ENCODE measurements around the gene RFX4.

GRCh38 chr12:106745181-106745745 is 162.5 kb downstream of the RFX4 start:
- TF ChIP-seq POLR2AphosphoS5 (IDR thresholded peaks at IDR 0.05; ENCODE audit: low read depth, low read length) (no peak), CTCF (IDR thresholded peaks at IDR 0.05; ENCODE audit: control extremely low read depth in 1 of 3, insufficient read depth in 1 of 3, low read depth in 1 of 3, low read length in 3 of 3) (no peak), KDM1A (IDR thresholded peaks at IDR 0.05; ENCODE audit: borderline replicate concordance, low read length) (no peak), EZH2 (IDR thresholded peaks at IDR 0.05; ENCODE audit: low read depth, low read length, severe bottlenecking) (no peak), SIX5 (IDR thresholded peaks at IDR 0.05; ENCODE audit: low read depth, low read length) (no peak), EP300 (IDR thresholded peaks at IDR 0.05; ENCODE audit: borderline replicate concordance in 1 of 2, low read depth in 2 of 2, low read length in 2 of 2) (no peak), TAF1 (IDR thresholded peaks at IDR 0.05; ENCODE audit: low read depth, low read length) (no peak), YY1 (IDR thresholded peaks at IDR 0.05; ENCODE audit: low read depth, low read length) (no peak), GTF2F1 (IDR thresholded peaks at IDR 0.05; ENCODE audit: borderline replicate concordance, low read depth, low read length) (no peak), CHD7 (IDR thresholded peaks at IDR 0.05; ENCODE audit: insufficient replicate concordance, low read length) (no peak)
